Activated naive CD8-positive, alpha-beta T cell treated with anti-CD3 and anti-CD28 coated beads for 36 hours (primary cell): ENCODE results near the gene RAD23A. TPM values are rescaled to one million over a fixed set of nuclear protein-coding genes. Genes with fewer than 3 reads are reported as not detected.
"Not testable (repeated sequence)": the region's sequence is repeated elsewhere in the genome, so short reads cannot be mapped to it uniquely, and the experiment has no call there.

Source experiments
- DNase-seq: peaks from one replicate; pipeline ENCODE4 v3.0.0; 2021
- H3K27ac Mint-ChIP-seq: one replicate; pipeline ENCODE4 v1.8.0; 2022; ENCODE audit warnings: mild to moderate bottlenecking, moderate library complexity, mixed read lengths
- H3K27me3 Mint-ChIP-seq: one replicate; pipeline ENCODE4 v1.8.0; 2022; ENCODE audit warnings: mild to moderate bottlenecking, mixed read lengths
- H3K36me3 Mint-ChIP-seq: one replicate; pipeline ENCODE4 v1.8.0; 2021; ENCODE audit warnings: mild to moderate bottlenecking, mixed read lengths
- H3K4me1 Mint-ChIP-seq: one replicate; pipeline ENCODE4 v1.8.0; 2021; ENCODE audit warnings: mixed read lengths
- H3K4me3 Mint-ChIP-seq: one replicate; pipeline ENCODE4 v1.8.0; 2022; ENCODE audit warnings: mild to moderate bottlenecking, moderate library complexity, mixed read lengths
- H3K9me3 Mint-ChIP-seq: one replicate; pipeline ENCODE4 v1.8.0; 2022; ENCODE audit warnings: mixed read lengths
- total RNA-seq, 2 experiments: library from RNA; stranded (reverse); gene quantifications; one replicate each; pipeline ENCODE4 v1.2.3, GENCODE V29; 2021

The RAD23A gene
- total RNA-seq, result 100 to 1,000 TPM; 176 to 181 TPM

GRCh38 chr19:12945479-12946091, at the start of gene RAD23A:
Gene RAD23A (plus strand): TSS chr19:12945862. CDS start chr19:12945949, 87 bp downstream.
- Mint-ChIP-seq H3K27ac (peak within 1 kb of the TSS; percentile 97), H3K4me1 (peaks cover 55% of the 10 kb centered on the region), H3K9me3 (peaks cover 1% of the 10 kb centered on the region), H3K36me3 (peaks cover 71% of the 10 kb centered on the region), H3K4me3 (peak within 1 kb of the TSS; percentile 88), H3K27me3 (peaks cover 3% of the 10 kb centered on the region)
- peak; percentile 99 for DNase-seq

- no peak overlapping the region for H3K4me3 Mint-ChIP-seq
- peaks cover 19% of the 10 kb centered on the region for H3K36me3 Mint-ChIP-seq
- no peak for DNase-seq
- H3K27me3 Mint-ChIP-seq, result no peaks in the 10 kb centered on the region
- no peaks in the 10 kb centered on the region for H3K9me3 Mint-ChIP-seq
- peaks cover 26% of the 10 kb centered on the region for H3K4me1 Mint-ChIP-seq
- H3K27ac Mint-ChIP-seq, result no peak overlapping the region
Measured at GRCh38 chr19:12896460-12896859, 49.2 kb upstream of the RAD23A start.

GRCh38 chr19:12899891-12900518, 45.7 kb upstream of the RAD23A start:
- Mint-ChIP-seq H3K27ac (peak overlapping the region; percentile 72), H3K36me3 (peaks cover 8% of the 10 kb centered on the region), H3K4me3 (peak overlapping the region; percentile 14), H3K9me3 (no peaks in the 10 kb centered on the region), H3K4me1 (peaks cover 14% of the 10 kb centered on the region), H3K27me3 (no peaks in the 10 kb centered on the region)
- DNase-seq, result peak; percentile 63

GRCh38 chr19:12907166-12907565, 38.5 kb upstream of the RAD23A start:
- DNase-seq, result no peak
- Mint-ChIP-seq H3K27me3 (no peaks in the 10 kb centered on the region), H3K4me3 (no peak overlapping the region), H3K4me1 (no peaks in the 10 kb centered on the region), H3K27ac (no peak overlapping the region), H3K36me3 (peaks cover 2% of the 10 kb centered on the region), H3K9me3 (no peaks in the 10 kb centered on the region)

- no peaks in the 10 kb centered on the region for H3K36me3 Mint-ChIP-seq
- no peak overlapping the region for H3K27ac Mint-ChIP-seq
Measured at GRCh38 chr19:12912571-12912970, 33.1 kb upstream of the RAD23A start.

GRCh38 chr19:12913011-12913561, 32.6 kb upstream of the RAD23A start:
- peaks cover 16% of the 10 kb centered on the region for H3K4me1 Mint-ChIP-seq
- H3K27ac Mint-ChIP-seq, result peak overlapping the region; percentile 92
- H3K9me3 Mint-ChIP-seq, result no peaks in the 10 kb centered on the region
- H3K36me3 Mint-ChIP-seq, result no peaks in the 10 kb centered on the region
- DNase-seq, result no peak
- no peaks in the 10 kb centered on the region for H3K27me3 Mint-ChIP-seq
- no peak overlapping the region for H3K4me3 Mint-ChIP-seq

More at GRCh38 chr19:12912571-12912970, 33.1 kb upstream of the RAD23A start:
- H3K4me3 Mint-ChIP-seq, result no peak overlapping the region
- DNase-seq, result no peak
- no peaks in the 10 kb centered on the region for H3K9me3 Mint-ChIP-seq
- H3K27me3 Mint-ChIP-seq, result no peaks in the 10 kb centered on the region
- peaks cover 16% of the 10 kb centered on the region for H3K4me1 Mint-ChIP-seq

GRCh38 chr19:12913851-12914690, 31.6 kb upstream of the RAD23A start:
- Mint-ChIP-seq H3K36me3 (peaks cover 3% of the 10 kb centered on the region), H3K27me3 (peaks cover 2% of the 10 kb centered on the region), H3K4me3 (peak overlapping the region; percentile 42), H3K27ac (peak overlapping the region; percentile 92), H3K4me1 (peaks cover 22% of the 10 kb centered on the region), H3K9me3 (no peaks in the 10 kb centered on the region)
- DNase-seq, result peak; percentile 46

GRCh38 chr19:12915860-12916259, 29.8 kb upstream of the RAD23A start:
- peaks cover 28% of the 10 kb centered on the region for H3K4me1 Mint-ChIP-seq
- H3K9me3 Mint-ChIP-seq, DNase-seq, H3K4me3 Mint-ChIP-seq, H3K27me3 Mint-ChIP-seq: not testable (repeated sequence)
- peaks cover 10% of the 10 kb centered on the region for H3K36me3 Mint-ChIP-seq
- peak overlapping the region; percentile 67 for H3K27ac Mint-ChIP-seq

GRCh38 chr19:12918253-12918652, 27.4 kb upstream of the RAD23A start:
- peaks cover 29% of the 10 kb centered on the region for H3K4me1 Mint-ChIP-seq
- H3K36me3 Mint-ChIP-seq, result peaks cover 20% of the 10 kb centered on the region
- H3K27me3 Mint-ChIP-seq, result peaks cover 4% of the 10 kb centered on the region
- no peak overlapping the region for H3K4me3 Mint-ChIP-seq
- DNase-seq, result no peak
- H3K9me3 Mint-ChIP-seq, result no peaks in the 10 kb centered on the region
- peak overlapping the region; percentile 86 for H3K27ac Mint-ChIP-seq

- H3K27ac Mint-ChIP-seq, result peak overlapping the region; percentile 19
- H3K4me1 Mint-ChIP-seq, result peaks cover 13% of the 10 kb centered on the region
- no peak for DNase-seq
- H3K9me3 Mint-ChIP-seq, result no peaks in the 10 kb centered on the region
- peaks cover 30% of the 10 kb centered on the region for H3K36me3 Mint-ChIP-seq
- H3K4me3 Mint-ChIP-seq, result no peak overlapping the region
- H3K27me3 Mint-ChIP-seq, result peaks cover 4% of the 10 kb centered on the region
Measured at GRCh38 chr19:12921047-12921446, 24.6 kb upstream of the RAD23A start.

- H3K9me3 Mint-ChIP-seq, result no peaks in the 10 kb centered on the region
- no peak for DNase-seq
- no peak overlapping the region for H3K27ac Mint-ChIP-seq
- no peak overlapping the region for H3K4me3 Mint-ChIP-seq
- H3K4me1 Mint-ChIP-seq, result peaks cover 13% of the 10 kb centered on the region
- peaks cover 4% of the 10 kb centered on the region for H3K27me3 Mint-ChIP-seq
- peaks cover 43% of the 10 kb centered on the region for H3K36me3 Mint-ChIP-seq
Measured at GRCh38 chr19:12922959-12923358, 22.7 kb upstream of the RAD23A start.

GRCh38 chr19:12924621-12925310, 20.9 kb upstream of the RAD23A start:
- peaks cover 44% of the 10 kb centered on the region for H3K36me3 Mint-ChIP-seq
- no peak for DNase-seq
- no peak overlapping the region for H3K27ac Mint-ChIP-seq
- H3K4me3 Mint-ChIP-seq, result no peak overlapping the region
- H3K4me1 Mint-ChIP-seq, result peaks cover 3% of the 10 kb centered on the region
- no peaks in the 10 kb centered on the region for H3K27me3 Mint-ChIP-seq
- no peaks in the 10 kb centered on the region for H3K9me3 Mint-ChIP-seq

GRCh38 chr19:12930002-12930645, 15.5 kb upstream of the RAD23A start:
- Mint-ChIP-seq H3K36me3 (peaks cover 38% of the 10 kb centered on the region), H3K9me3 (no peaks in the 10 kb centered on the region), H3K27me3 (no peaks in the 10 kb centered on the region), H3K4me1 (peaks cover 18% of the 10 kb centered on the region), H3K27ac (peak overlapping the region; percentile 42), H3K4me3 (no peak overlapping the region)
- DNase-seq, result no peak
